Colonic mucosa (tissue), 4 donors: ENCODE measurements around the gene ZMPSTE24. TPM values are rescaled to one million over a fixed set of nuclear protein-coding genes. Genes with fewer than 3 reads are reported as not detected.

Source experiments
- DNase-seq: peaks from one replicate; pipeline ENCODE4 v3.0.0-alpha.2; 2020
- H3K27ac ChIP-seq: fragments of 200-600 bp; one replicate; pipeline ENCODE4 v1.8.0; 2021
- H3K27me3 ChIP-seq: fragments of 200-600 bp; one replicate; pipeline ENCODE4 v1.8.0; 2021
- H3K36me3 ChIP-seq: fragments of 200-600 bp; one replicate; pipeline ENCODE4 v1.8.0; 2021
- H3K4me1 ChIP-seq: fragments of 200-600 bp; one replicate; pipeline ENCODE4 v1.8.0; 2021; ENCODE audit warnings: mild to moderate bottlenecking
- H3K4me3 ChIP-seq: fragments of 200-600 bp; one replicate; pipeline ENCODE4 v1.8.0; 2021
- H3K9ac ChIP-seq, 2 donors: one replicate each; pipeline ENCODE4 v1.7.0; 2013; ENCODE audit warnings: control low read depth in 2 of 2, low read depth in 2 of 2, low read length in 2 of 2
- H3K9me3 ChIP-seq: fragments of 200-600 bp; one replicate; pipeline ENCODE4 v1.8.0; 2021
- CTCF ChIP-seq: fragments of 200-600 bp; IDR thresholded peaks from one replicate; pipeline ENCODE4 v1.8.0; 2022; ENCODE audit warnings: antibody characterized with exemption, mild to moderate bottlenecking
- intact Hi-C: fragments of 100-400 bp; cut with DNase I; formaldehyde crosslinking; loops from one replicate; pipeline ENCODE4 v1.14.1; 2022
- total RNA-seq, 2 donors: library from RNA; stranded (reverse); fragmentation: NEBNext Ultra II Directional in 1 of 2; extraction: Animal tissue kit (Norgen Biotek cat#: 25700) in 1 of 2; gene quantifications; one replicate each; pipeline ENCODE4 v1.2.1, GENCODE V29; 2021
- donor health status: healthy.
- donor health status: DM: no; HTN: no; CAD: no.
- donor health status: DM: no; HTN: no; CAD: no.

ZMPSTE24 gene
- total RNA-seq, 2 donors from 2014 or later, result 49.7 to 62.8 TPM

GRCh38 chr1:40251456-40251855 is 6.6 kb upstream of the ZMPSTE24 start:
- no peaks in the 10 kb centered on the region for H3K36me3 ChIP-seq
- no peak for DNase-seq
- H3K4me3 ChIP-seq, result no peak overlapping the region
- no peak overlapping the region for H3K27ac ChIP-seq
- no peak for TF ChIP-seq CTCF
- no peak overlapping the region for H3K9ac ChIP-seq
- intact Hi-C loops, result no loop called here
- no peaks in the 10 kb centered on the region for H3K9me3 ChIP-seq
- H3K4me1 ChIP-seq, result no peaks in the 10 kb centered on the region
- H3K27me3 ChIP-seq, result no peaks in the 10 kb centered on the region

- Histone ChIP-seq H3K4me1 (no peaks in the 10 kb centered on the region), H3K27ac (no peak overlapping the region), H3K36me3 (no peaks in the 10 kb centered on the region), H3K9ac (no peak overlapping the region), H3K4me3 (no peak overlapping the region), H3K27me3 (no peaks in the 10 kb centered on the region), H3K9me3 (no peaks in the 10 kb centered on the region)
- intact Hi-C loops, result no loop called here
- TF ChIP-seq CTCF, result no peak
- DNase-seq, result no peak
Measured at GRCh38 chr1:40252601-40253000, 5.4 kb upstream of the ZMPSTE24 start.

GRCh38 chr1:40255231-40255630 is 2.8 kb upstream of the ZMPSTE24 start:
- Histone ChIP-seq H3K4me1 (no peaks in the 10 kb centered on the region), H3K4me3 (no peak overlapping the region), H3K27ac (no peak overlapping the region), H3K27me3 (no peaks in the 10 kb centered on the region), H3K9me3 (no peaks in the 10 kb centered on the region), H3K36me3 (no peaks in the 10 kb centered on the region), H3K9ac (no peak overlapping the region)
- DNase-seq, result no peak
- no peak for TF ChIP-seq CTCF
- intact Hi-C loops, result no loop called here

- no peaks in the 10 kb centered on the region for H3K36me3 ChIP-seq
- peak overlapping the region; percentile 83 for H3K4me3 ChIP-seq
- H3K4me1 ChIP-seq, result no peaks in the 10 kb centered on the region
- no peaks in the 10 kb centered on the region for H3K27me3 ChIP-seq
- peak overlapping the region in 1 of 2 donors; percentile 98 for H3K9ac ChIP-seq
- no peak for TF ChIP-seq CTCF
- intact Hi-C loops, result loop anchor here (2.0 kb wide), 1 partner anchor 96 kb away; the partner anchor contains the start of gene RLF
- DNase-seq, result no peak
- H3K9me3 ChIP-seq, result no peaks in the 10 kb centered on the region
- H3K27ac ChIP-seq, result peak overlapping the region; percentile 96
Measured at GRCh38 chr1:40256401-40257084, 1.5 kb upstream of the ZMPSTE24 start.

- H3K36me3 ChIP-seq, result no peaks in the 10 kb centered on the region
- intact Hi-C loops, result loop anchor here (2.0 kb wide), 1 partner anchor 96 kb away; the partner anchor contains the start of gene RLF
- H3K4me3 ChIP-seq, result peak overlapping the region; percentile 83
- peak overlapping the region; percentile 96 for H3K27ac ChIP-seq
- no peaks in the 10 kb centered on the region for H3K9me3 ChIP-seq
- no peaks in the 10 kb centered on the region for H3K4me1 ChIP-seq
- no peaks in the 10 kb centered on the region for H3K27me3 ChIP-seq
- no peak for TF ChIP-seq CTCF
- H3K9ac ChIP-seq, result peak overlapping the region; percentile 98
- DNase-seq, result no peak
Measured at GRCh38 chr1:40257313-40257687, 736 bp upstream of the ZMPSTE24 start.
